ENCODE data around the gene PLEKHA5.

DNA sequence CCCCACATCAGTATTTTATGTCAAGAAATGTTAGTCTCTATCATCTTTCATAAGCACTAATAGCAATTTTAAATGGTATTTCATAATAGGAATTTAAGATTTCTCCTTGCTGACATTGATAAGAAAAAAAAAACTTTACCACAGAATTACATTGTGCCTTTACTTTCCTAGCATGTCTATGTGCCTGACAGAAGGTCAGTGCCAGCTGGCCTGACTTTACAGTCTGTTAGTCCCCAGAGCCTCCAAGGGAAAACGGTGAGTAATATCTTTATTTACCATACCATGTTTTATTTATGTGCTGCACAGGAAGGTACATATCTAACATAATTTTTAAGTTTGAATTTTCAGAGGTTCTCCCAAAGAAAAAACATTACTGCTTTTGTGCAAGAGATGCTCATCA is 157.8 kb downstream of the PLEKHA5 start:
- TF ChIP-seq EZH2 (IDR thresholded peaks at IDR 0.05; ENCODE audit: borderline replicate concordance, low read length) = no peak
- TF ChIP-seq, protein P1, sequence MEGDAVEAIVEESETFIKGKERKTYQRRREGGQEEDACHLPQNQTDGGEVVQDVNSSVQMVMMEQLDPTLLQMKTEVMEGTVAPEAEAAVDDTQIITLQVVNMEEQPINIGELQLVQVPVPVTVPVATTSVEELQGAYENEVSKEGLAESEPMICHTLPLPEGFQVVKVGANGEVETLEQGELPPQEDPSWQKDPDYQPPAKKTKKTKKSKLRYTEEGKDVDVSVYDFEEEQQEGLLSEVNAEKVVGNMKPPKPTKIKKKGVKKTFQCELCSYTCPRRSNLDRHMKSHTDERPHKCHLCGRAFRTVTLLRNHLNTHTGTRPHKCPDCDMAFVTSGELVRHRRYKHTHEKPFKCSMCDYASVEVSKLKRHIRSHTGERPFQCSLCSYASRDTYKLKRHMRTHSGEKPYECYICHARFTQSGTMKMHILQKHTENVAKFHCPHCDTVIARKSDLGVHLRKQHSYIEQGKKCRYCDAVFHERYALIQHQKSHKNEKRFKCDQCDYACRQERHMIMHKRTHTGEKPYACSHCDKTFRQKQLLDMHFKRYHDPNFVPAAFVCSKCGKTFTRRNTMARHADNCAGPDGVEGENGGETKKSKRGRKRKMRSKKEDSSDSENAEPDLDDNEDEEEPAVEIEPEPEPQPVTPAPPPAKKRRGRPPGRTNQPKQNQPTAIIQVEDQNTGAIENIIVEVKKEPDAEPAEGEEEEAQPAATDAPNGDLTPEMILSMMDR (IDR thresholded peaks at IDR 0.05; ENCODE audit: low read length) = no peak

All from OCI-LY1 (cell line).